Fibroblast of lung (primary cell): ENCODE results near the gene UNC119B. TPM values are rescaled to one million over a fixed set of nuclear protein-coding genes. Genes with fewer than 3 reads are reported as not detected.

Source experiments
- DNase-seq, 2 donors: peaks; one replicate each; pipeline versions ENCODE4 v3.0.0 to v3.0.0-alpha.2; 2010; ENCODE audit warnings: low read depth in 2 of 2
- H2AFZ ChIP-seq: 2 replicates; pipeline ENCODE4 v1.5.1; 2012; ENCODE audit warnings: low read length, control low read depth, inconsistent platforms
- H3K27ac ChIP-seq: 2 replicates; pipeline ENCODE4 v1.5.1; 2011; ENCODE audit warnings: low read length, control low read depth; ENCODE audit not compliant: insufficient read depth
- H3K27me3 ChIP-seq: 2 replicates; pipeline ENCODE4 v1.5.1; 2011; ENCODE audit warnings: mild to moderate bottlenecking, low read length; ENCODE audit not compliant: control insufficient read depth, insufficient read depth
- H3K36me3 ChIP-seq: 2 replicates; pipeline ENCODE4 v1.5.1; 2011; ENCODE audit warnings: low read length; ENCODE audit not compliant: control insufficient read depth, insufficient read depth
- H3K4me1 ChIP-seq: 2 replicates; pipeline ENCODE4 v1.5.1; 2011; ENCODE audit warnings: low read length; ENCODE audit not compliant: control insufficient read depth, insufficient read depth; ENCODE audit errors: extremely low read depth
- H3K4me2 ChIP-seq: 2 replicates; pipeline ENCODE4 v1.5.1; 2011; ENCODE audit warnings: low read length, control low read depth; ENCODE audit not compliant: insufficient read depth; ENCODE audit errors: extremely low read depth
- H3K4me3 ChIP-seq, 4 experiments: fragments of 200-600 bp in 1 of 4; sonication (generic) in 1 of 4; replicated peaks in 1 of 4; 2 replicates each; pipeline ENCODE4 v1.5.1; 2011 to 2016; ENCODE audit warnings: low read length in 4 of 4, low read depth in 3 of 4, mild to moderate bottlenecking in 3 of 4, control low read depth in 2 of 4, inconsistent platforms in 1 of 4, mixed read lengths in 1 of 4; ENCODE audit not compliant: insufficient read depth in 1 of 4; ENCODE audit errors: control extremely low read depth in 1 of 4
- H3K79me2 ChIP-seq: 2 replicates; pipeline ENCODE4 v1.5.1; 2012; ENCODE audit warnings: mild to moderate bottlenecking, low read length, inconsistent platforms; ENCODE audit not compliant: control insufficient read depth, insufficient read depth
- H3K9ac ChIP-seq: 2 replicates; pipeline ENCODE4 v1.5.1; 2011; ENCODE audit warnings: mild to moderate bottlenecking, low read length, control low read depth; ENCODE audit not compliant: insufficient read depth
- H3K9me3 ChIP-seq: 2 replicates; pipeline ENCODE4 v1.5.1; 2012; ENCODE audit warnings: low read depth, low read length; ENCODE audit not compliant: control insufficient read depth, insufficient read depth
- H4K20me1 ChIP-seq: 2 replicates; pipeline ENCODE4 v1.5.1; 2011; ENCODE audit warnings: low read length; ENCODE audit not compliant: control insufficient read depth, insufficient read depth; ENCODE audit errors: extremely low read depth
- CTCF ChIP-seq, 2 donors: IDR thresholded peaks in 1 of 2; conservative IDR thresholded peaks in 1 of 2; 1 replicate in 1 of 2; 2 replicates in 1 of 2; pipeline ENCODE4 v1.5.1; 2011 to 2012; ENCODE audit warnings: low read length in 2 of 2, control low read depth in 1 of 2, inconsistent platforms in 1 of 2, low read depth in 1 of 2, mild to moderate bottlenecking in 1 of 2
- EZH2 ChIP-seq: IDR thresholded peaks from 2 replicates; pipeline ENCODE4 v1.5.1; 2012; ENCODE audit warnings: low read length, control low read depth, mild to moderate bottlenecking; ENCODE audit errors: missing control alignments
- polyA plus RNA-seq, 2 donors: library from polyadenylated mRNA; depleted of rRNA in 1 of 2; stranded (reverse) in 1 of 2; unstranded in 1 of 2; fragments of >200 nt; gene quantifications; 2 replicates each; pipeline ENCODE4 v1.2.1, GENCODE V29; 2011 to 2012; ENCODE audit warnings: missing spikeins in 1 of 2
- total RNA-seq: library from RNA; depleted of rRNA; stranded (reverse); fragments of >200 nt; gene quantifications from 2 replicates; pipeline ENCODE4 v1.2.1, GENCODE V29; 2014

Gene UNC119B
- total and polyA plus RNA-seq, 2 donors (not counting 1 experiment from before 2014, with no cell fraction given) = 29.1 to 31.2 TPM

- no peak overlapping the region for H2AFZ ChIP-seq
- H3K4me3 ChIP-seq = no peak overlapping the region
- TF ChIP-seq EZH2 (no peak), CTCF (conservative IDR thresholded peaks at IDR 0.05 in 1 of 2, IDR thresholded peaks at IDR 0.05 in 1 of 2; ENCODE audit: low read depth in 1 of 2, low read length in 2 of 2) (no peak)
- H3K27ac ChIP-seq = no peak overlapping the region
- DNase-seq = no peak
- H3K27me3 ChIP-seq = no peaks in the 10 kb centered on the region
- H3K4me1 ChIP-seq = no peaks in the 10 kb centered on the region
- H4K20me1 ChIP-seq = no peaks in the 10 kb centered on the region
- no peak overlapping the region for H3K4me2 ChIP-seq
- H3K9me3 ChIP-seq = no peaks in the 10 kb centered on the region
- H3K9ac ChIP-seq = no peak overlapping the region
- no peaks in the 10 kb centered on the region for H3K36me3 ChIP-seq
- H3K79me2 ChIP-seq = no peaks in the 10 kb centered on the region
These were observed 34.8 kb downstream of the UNC119B start for GRCh38 chr12:120744922-120745493.

- H3K4me1 ChIP-seq = no peaks in the 10 kb centered on the region
- TF ChIP-seq EZH2 (no peak), CTCF (conservative IDR thresholded peaks at IDR 0.05 in 1 of 2, IDR thresholded peaks at IDR 0.05 in 1 of 2; ENCODE audit: low read depth in 1 of 2, low read length in 2 of 2) (no peak)
- DNase-seq = no peak
- H3K79me2 ChIP-seq = no peaks in the 10 kb centered on the region
- H3K27ac ChIP-seq = no peak overlapping the region
- H3K4me2 ChIP-seq = no peak overlapping the region
- H4K20me1 ChIP-seq = no peaks in the 10 kb centered on the region
- no peak overlapping the region for H2AFZ ChIP-seq
- H3K9ac ChIP-seq = no peak overlapping the region
- H3K27me3 ChIP-seq = no peaks in the 10 kb centered on the region
- no peaks in the 10 kb centered on the region for H3K9me3 ChIP-seq
- H3K4me3 ChIP-seq = no peak overlapping the region
- H3K36me3 ChIP-seq = no peaks in the 10 kb centered on the region
These were observed 38.0 kb downstream of the UNC119B start for GRCh38 chr12:120748242-120748641.

GRCh38 chr12:120749256-120749655, 39.0 kb downstream of the UNC119B start:
- H4K20me1 ChIP-seq = no peaks in the 10 kb centered on the region
- no peak for DNase-seq
- no peaks in the 10 kb centered on the region for H3K4me1 ChIP-seq
- H3K79me2 ChIP-seq = no peaks in the 10 kb centered on the region
- H3K4me3 ChIP-seq = no peak overlapping the region
- H3K9me3 ChIP-seq = no peaks in the 10 kb centered on the region
- H3K4me2 ChIP-seq = no peak overlapping the region
- no peak overlapping the region for H2AFZ ChIP-seq
- H3K27ac ChIP-seq = no peak overlapping the region
- TF ChIP-seq EZH2 (no peak), CTCF (conservative IDR thresholded peaks at IDR 0.05 in 1 of 2, IDR thresholded peaks at IDR 0.05 in 1 of 2; ENCODE audit: low read depth in 1 of 2, low read length in 2 of 2) (no peak)
- H3K9ac ChIP-seq = no peak overlapping the region
- H3K36me3 ChIP-seq = no peaks in the 10 kb centered on the region
- H3K27me3 ChIP-seq = no peaks in the 10 kb centered on the region
